Activated T-helper 17 cell treated with anti-CD3 and anti-CD28 coated beads, Interleukin-2, amount 50 U/mL, for 72 hours (primary cell): ENCODE data around the gene ANKK1. TPM values are rescaled to one million over a fixed set of nuclear protein-coding genes. Genes with fewer than 3 reads are reported as not detected.

Experiments used
- ATAC-seq: fragments of 150-1000 bp; cut with Tn5 transposase; replicated peaks from 2 replicates; pipeline ENCODE4 v1.10.0; 2021; ENCODE audit warnings: mild to moderate bottlenecking, moderate library complexity
- H3K27ac Mint-ChIP-seq: one replicate; pipeline ENCODE4 v1.8.0; 2022; ENCODE audit warnings: mixed read lengths
- H3K27me3 Mint-ChIP-seq: one replicate; pipeline ENCODE4 v1.8.0; 2022; ENCODE audit warnings: mixed read lengths
- H3K36me3 Mint-ChIP-seq: one replicate; pipeline ENCODE4 v1.8.0; 2022; ENCODE audit warnings: low read depth, mild to moderate bottlenecking, mixed read lengths
- H3K4me1 Mint-ChIP-seq: one replicate; pipeline ENCODE4 v1.8.0; 2022; ENCODE audit warnings: mixed read lengths
- H3K4me3 Mint-ChIP-seq: one replicate; pipeline ENCODE4 v1.8.0; 2022; ENCODE audit warnings: mild to moderate bottlenecking, mixed read lengths
- H3K9me3 Mint-ChIP-seq: one replicate; pipeline ENCODE4 v1.8.0; 2022; ENCODE audit warnings: mixed read lengths
- total RNA-seq, 2 donors: library from RNA; stranded (reverse); gene quantifications; one replicate each; pipeline ENCODE4 v1.2.3, GENCODE V29; 2022

Gene ANKK1
- total RNA-seq, 2 donors from 2014 or later = 0.40 to 0.67 TPM

DNA sequence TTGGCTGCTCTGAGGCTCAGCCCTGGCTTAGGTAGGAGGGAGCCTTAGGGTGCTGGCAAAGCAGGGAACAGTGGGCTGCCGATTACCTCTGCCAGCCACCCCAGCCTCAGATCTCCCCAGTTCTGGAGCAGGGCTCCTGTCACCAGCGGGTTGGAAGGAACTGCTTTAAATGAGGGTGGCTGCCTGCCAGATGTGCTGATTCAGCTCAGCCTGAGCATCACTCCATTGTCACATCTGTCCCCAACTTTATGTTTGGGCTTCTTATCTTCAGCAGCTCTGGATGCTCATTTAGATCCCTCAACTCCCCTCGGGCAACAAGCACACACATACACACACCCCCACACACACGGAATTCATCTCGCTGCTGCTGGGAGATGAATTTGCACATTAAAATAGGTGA lies 16.9 kb upstream of the ANKK1 start:
- no peak overlapping the region for H3K27ac Mint-ChIP-seq

DNA sequence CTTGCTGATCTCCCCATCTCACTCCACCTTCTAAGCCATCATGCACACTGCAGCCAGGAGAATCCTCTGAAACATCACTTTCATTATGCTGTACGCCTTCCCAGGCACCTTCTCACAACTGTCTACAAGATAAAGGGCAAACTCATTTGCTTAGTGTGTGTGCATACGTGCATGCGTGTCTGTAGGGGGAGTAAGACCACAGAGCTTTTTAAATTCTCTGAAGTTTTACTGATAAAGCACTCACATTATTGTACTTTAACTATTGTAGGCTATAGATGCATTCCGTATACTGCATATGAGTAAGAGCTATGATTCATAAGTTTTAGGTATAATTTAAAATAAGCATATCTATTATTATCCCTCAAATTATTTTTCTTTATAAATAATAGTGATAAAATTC lies 15.3 kb upstream of the ANKK1 start:
- Mint-ChIP-seq H3K9me3 (no peaks in the 10 kb centered on the region), H3K4me3 (no peak overlapping the region), H3K36me3 (peaks cover 34% of the 10 kb centered on the region), H3K27ac (no peak overlapping the region), H3K27me3 (no peaks in the 10 kb centered on the region), H3K4me1 (no peaks in the 10 kb centered on the region)
- ATAC-seq = no peak

More for the DNA sequence above, 16.9 kb upstream of the ANKK1 start:
- Mint-ChIP-seq H3K36me3 (peaks cover 35% of the 10 kb centered on the region), H3K9me3 (no peaks in the 10 kb centered on the region), H3K4me1 (no peaks in the 10 kb centered on the region), H3K27me3 (no peaks in the 10 kb centered on the region), H3K4me3 (no peak overlapping the region)
- ATAC-seq = no peak

DNA sequence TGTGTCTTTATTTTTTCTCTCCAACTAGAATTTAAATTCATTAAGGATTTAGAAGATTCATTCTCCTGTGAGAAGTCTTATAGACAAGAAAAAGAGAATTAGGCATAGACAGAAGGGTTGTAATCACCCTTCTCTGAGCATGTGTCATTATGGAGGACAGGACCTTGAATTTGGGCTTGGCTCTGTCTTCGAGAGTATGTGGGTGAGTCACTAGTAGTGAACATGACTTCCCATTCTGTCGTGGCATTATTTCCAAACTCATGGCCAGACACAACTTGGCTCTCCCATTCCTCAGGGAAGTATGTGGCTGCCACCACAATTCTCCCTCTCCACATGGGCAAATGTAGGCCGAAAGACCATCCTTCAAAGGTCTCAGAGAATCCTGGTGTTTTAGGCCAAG lies 14.3 kb upstream of the ANKK1 start:
- no peak overlapping the region for H3K4me3 Mint-ChIP-seq

DNA sequence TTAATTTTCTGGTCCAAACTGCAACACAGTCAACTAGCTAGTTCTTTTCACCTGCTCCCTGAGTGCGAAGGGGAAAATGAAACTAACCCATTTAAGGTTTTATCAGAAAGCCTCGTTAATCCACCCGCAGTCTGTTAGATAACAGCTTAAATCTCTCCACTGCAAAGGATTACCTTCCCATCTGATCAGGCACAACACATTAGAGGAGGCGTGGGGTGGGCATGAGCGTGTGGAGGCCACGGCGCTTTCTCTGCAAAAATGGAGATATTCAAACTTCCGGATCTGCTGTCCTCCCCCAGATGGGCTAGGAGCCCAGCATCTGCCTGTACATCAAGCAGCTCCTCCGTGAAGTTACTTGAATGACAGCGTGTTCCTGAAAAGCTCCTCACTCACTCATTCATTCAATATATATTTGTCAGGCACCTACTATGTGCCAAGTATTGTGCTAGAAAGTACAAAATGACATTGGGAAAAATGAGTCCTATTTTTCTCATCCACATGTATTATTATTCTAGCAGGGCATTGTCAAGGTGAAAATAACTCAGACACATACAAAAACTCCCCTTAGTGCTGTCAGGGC lies 13.5 kb upstream of the ANKK1 start:
- Mint-ChIP-seq H3K27me3 (no peaks in the 10 kb centered on the region), H3K27ac (no peak overlapping the region), H3K9me3 (no peaks in the 10 kb centered on the region), H3K4me3 (no peak overlapping the region), H3K4me1 (no peaks in the 10 kb centered on the region), H3K36me3 (peaks cover 21% of the 10 kb centered on the region)
- ATAC-seq = no peak

More for the DNA sequence above, 14.3 kb upstream of the ANKK1 start:
- Mint-ChIP-seq H3K27ac (no peak overlapping the region), H3K36me3 (peaks cover 28% of the 10 kb centered on the region), H3K4me1 (no peaks in the 10 kb centered on the region), H3K9me3 (no peaks in the 10 kb centered on the region), H3K27me3 (no peaks in the 10 kb centered on the region)
- ATAC-seq = no peak

DNA sequence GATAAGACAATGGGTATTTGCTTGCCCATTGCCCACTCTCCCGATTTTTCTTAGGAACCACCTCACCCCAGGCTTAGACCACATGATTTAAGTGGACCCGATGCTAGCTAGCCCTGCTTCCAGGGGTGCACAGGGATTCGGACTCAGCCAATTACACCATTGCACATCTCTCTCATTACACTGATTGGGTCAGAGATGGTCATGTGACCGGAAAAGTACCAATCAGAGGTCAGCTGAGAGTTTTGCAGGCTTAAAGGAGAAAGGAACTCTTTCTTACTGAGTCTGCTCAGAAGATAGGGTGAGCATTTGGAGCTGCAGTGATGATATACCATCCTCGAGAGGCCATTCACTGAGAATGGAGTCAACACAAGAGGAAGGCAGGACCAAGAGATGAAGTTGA lies 12.2 kb upstream of the ANKK1 start:
- no peak overlapping the region for H3K27ac Mint-ChIP-seq
- ATAC-seq = no peak
- peaks cover 16% of the 10 kb centered on the region for H3K36me3 Mint-ChIP-seq
- no peak overlapping the region for H3K4me3 Mint-ChIP-seq
- H3K27me3 Mint-ChIP-seq = no peaks in the 10 kb centered on the region
- no peaks in the 10 kb centered on the region for H3K4me1 Mint-ChIP-seq
- no peaks in the 10 kb centered on the region for H3K9me3 Mint-ChIP-seq

DNA sequence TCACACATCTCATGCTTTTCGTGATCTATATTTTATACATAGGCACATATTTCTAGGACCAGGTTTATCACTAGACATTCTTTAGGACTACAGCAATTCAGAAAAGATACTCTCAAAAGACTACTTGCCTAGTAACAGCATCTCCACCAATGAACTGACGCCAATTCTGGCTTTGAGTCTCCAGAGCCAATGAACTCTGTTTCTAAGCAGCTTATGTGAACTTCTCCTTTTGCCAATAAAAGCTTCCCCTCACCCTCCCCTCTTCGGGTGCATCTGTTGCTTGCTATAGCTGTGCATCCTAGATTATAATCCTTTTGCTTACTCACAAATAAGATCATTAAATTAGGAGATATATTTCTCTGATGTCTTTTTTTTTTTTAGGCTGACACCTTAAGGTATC lies 11.4 kb upstream of the ANKK1 start:
- H3K4me3 Mint-ChIP-seq = no peak overlapping the region
- H3K9me3 Mint-ChIP-seq = no peaks in the 10 kb centered on the region
- H3K27me3 Mint-ChIP-seq = no peaks in the 10 kb centered on the region
- H3K36me3 Mint-ChIP-seq = peaks cover 21% of the 10 kb centered on the region
- no peak for ATAC-seq
- no peak overlapping the region for H3K27ac Mint-ChIP-seq
- no peaks in the 10 kb centered on the region for H3K4me1 Mint-ChIP-seq

DNA sequence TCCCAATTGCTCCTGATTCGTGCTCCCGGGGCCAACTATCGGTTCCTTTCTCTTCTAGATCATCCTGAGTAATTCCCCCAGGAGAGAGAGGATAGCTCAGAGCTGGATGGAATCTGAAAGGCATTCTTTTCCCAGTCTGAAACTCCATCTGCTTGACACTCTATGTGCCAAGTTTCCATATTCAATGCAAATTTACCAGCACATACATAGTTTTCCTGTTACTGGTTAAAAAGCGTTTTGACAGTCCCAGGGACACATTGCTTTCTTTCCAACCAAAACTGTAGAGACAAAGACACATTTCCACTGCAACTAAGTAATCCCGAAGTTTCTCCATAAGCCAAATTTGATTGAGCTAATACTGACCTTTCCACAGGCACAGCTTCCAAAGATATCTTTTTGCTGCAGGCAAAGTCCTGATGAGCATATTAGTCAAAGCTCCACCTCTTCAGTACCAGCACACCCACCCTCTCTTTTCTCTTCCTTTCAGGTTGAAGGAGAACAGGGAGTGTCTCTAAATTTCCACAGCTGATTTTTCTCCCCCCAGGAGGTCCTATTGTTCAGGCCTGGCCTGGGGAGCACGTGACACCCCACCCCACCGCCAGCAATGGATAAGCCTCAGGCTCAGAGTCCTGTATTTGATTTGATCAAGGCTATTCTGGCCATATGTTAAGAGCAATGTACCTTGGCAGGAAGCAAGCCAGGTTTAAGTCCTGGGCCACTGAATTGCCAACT lies 9.7 kb upstream of the ANKK1 start:
- no peak overlapping the region for H3K27ac Mint-ChIP-seq
- H3K27me3 Mint-ChIP-seq = no peaks in the 10 kb centered on the region
- no peak for ATAC-seq
- H3K4me3 Mint-ChIP-seq = no peak overlapping the region
- no peaks in the 10 kb centered on the region for H3K9me3 Mint-ChIP-seq
- H3K4me1 Mint-ChIP-seq = no peaks in the 10 kb centered on the region
- peaks cover 14% of the 10 kb centered on the region for H3K36me3 Mint-ChIP-seq

DNA sequence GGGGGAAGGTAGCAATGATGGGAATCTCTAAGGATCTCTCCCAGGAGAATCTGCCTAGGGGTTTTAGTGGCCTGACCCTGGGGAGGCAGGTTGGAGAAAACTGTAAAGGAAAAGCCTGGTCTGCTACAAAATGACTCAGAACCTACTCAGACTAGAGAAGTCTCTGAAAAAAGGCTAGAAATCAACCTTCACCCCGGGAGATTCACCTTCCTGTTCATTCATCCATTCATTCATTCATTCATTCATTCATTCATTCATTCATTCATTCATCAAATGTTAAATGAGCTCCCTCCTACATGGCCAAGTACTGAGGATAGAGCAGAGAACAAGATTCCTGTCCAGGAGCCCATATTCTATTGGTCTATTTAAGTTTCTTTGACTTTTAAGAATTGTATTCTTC lies 8.9 kb upstream of the ANKK1 start:
- no peaks in the 10 kb centered on the region for H3K9me3 Mint-ChIP-seq
- H3K27ac Mint-ChIP-seq = no peak overlapping the region
- H3K4me3 Mint-ChIP-seq = no peak overlapping the region
- H3K4me1 Mint-ChIP-seq = no peaks in the 10 kb centered on the region
- H3K27me3 Mint-ChIP-seq = no peaks in the 10 kb centered on the region
- no peak for ATAC-seq
- H3K36me3 Mint-ChIP-seq = peaks cover 8% of the 10 kb centered on the region

DNA sequence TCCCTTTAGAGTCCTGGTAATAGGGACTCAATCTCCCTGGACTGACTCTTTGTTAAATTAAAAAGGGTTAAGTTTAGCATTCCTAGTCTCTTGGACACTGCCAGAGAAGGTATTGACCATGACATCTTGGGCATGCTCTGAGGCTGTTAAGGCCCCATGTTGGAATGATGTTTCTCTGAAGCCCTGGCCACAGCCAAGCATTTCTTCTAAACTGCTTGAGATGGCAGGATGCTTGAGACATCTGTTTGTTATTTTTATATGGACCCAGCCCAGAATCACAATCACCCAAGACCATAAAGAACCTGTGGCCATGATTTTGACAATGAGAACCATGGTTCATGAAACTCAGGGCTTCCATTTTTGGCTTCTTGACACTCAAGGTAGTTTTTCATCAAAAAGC lies 5.5 kb upstream of the ANKK1 start:
- Mint-ChIP-seq H3K4me3 (no peak overlapping the region), H3K27me3 (peaks cover 3% of the 10 kb centered on the region), H3K9me3 (no peaks in the 10 kb centered on the region), H3K27ac (no peak overlapping the region), H3K36me3 (peaks cover 8% of the 10 kb centered on the region), H3K4me1 (no peaks in the 10 kb centered on the region)
- no peak for ATAC-seq

DNA sequence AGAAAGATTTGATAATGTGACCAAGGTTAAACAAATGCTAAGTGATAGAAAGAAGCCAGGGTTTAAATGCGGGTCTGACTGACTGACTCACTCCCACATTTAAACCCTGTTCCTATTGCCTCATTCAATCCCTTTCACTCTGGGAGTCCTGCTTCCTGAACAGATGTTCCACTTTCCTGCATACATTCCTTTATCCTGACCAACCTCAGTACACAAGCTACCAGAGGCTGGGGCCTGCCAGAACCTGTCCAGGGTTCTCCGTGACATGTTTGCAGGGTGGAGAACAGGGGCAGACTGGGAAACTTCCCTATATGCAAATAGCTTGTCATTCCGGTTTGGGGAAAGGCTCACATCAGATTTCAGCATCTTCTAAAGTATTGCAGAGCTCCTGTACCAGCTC lies 3.0 kb upstream of the ANKK1 start:
- no peak for ATAC-seq
- H3K4me3 Mint-ChIP-seq = no peak overlapping the region
- no peak overlapping the region for H3K27ac Mint-ChIP-seq
- no peaks in the 10 kb centered on the region for H3K4me1 Mint-ChIP-seq
- peaks cover 8% of the 10 kb centered on the region for H3K36me3 Mint-ChIP-seq
- peaks cover 3% of the 10 kb centered on the region for H3K27me3 Mint-ChIP-seq
- H3K9me3 Mint-ChIP-seq = no peaks in the 10 kb centered on the region

DNA sequence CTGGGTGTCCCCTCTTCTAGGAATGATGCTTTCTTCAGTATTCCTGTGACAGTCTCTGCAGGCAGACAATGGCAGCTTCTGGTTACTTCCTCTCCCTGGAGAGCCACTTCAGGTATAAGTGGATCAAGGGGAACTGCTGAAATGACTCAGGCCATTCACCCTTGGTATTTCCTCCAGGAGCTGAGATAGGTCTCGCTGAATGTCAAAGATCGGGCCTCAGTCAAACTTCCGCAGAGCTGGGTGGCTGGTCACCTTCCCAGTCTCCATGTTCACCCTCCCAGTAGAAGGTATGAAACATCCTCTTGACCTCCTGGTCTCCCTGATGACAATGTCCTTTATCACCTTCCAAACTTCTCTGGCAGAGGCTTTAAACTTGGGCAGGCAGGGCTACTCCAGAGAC lies 1.8 kb upstream of the ANKK1 start:
- Mint-ChIP-seq H3K27ac (no peak overlapping the region), H3K27me3 (peaks cover 3% of the 10 kb centered on the region), H3K4me3 (no peak overlapping the region), H3K36me3 (peaks cover 1% of the 10 kb centered on the region), H3K9me3 (no peaks in the 10 kb centered on the region), H3K4me1 (no peaks in the 10 kb centered on the region)
- ATAC-seq = no peak

DNA sequence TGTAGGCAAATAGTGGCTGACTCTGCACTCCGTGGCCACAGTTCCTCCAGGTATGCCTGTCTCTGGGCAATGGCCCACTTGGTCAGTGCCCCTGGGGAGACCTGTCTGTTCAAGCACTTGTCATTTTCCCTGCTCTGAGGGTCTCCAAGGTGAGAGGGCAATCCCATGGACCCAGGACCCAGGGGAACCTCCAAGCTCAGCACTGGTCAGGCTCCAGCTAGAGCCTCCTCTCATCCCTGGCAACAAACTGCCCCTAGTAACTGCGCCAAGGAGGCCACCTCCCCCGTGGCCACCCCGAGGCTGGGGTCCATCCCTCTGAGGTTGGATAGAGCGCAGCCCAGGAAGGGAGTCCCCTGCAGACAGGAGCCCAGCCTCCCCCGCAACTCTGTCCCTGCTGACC lies 713 bp upstream of the ANKK1 start:
- no peak overlapping the region for H3K4me3 Mint-ChIP-seq
- ATAC-seq = no peak
- peaks cover 3% of the 10 kb centered on the region for H3K27me3 Mint-ChIP-seq
- no peaks in the 10 kb centered on the region for H3K4me1 Mint-ChIP-seq
- no peaks in the 10 kb centered on the region for H3K9me3 Mint-ChIP-seq
- H3K27ac Mint-ChIP-seq = no peak overlapping the region
- H3K36me3 Mint-ChIP-seq = no peaks in the 10 kb centered on the region

DNA sequence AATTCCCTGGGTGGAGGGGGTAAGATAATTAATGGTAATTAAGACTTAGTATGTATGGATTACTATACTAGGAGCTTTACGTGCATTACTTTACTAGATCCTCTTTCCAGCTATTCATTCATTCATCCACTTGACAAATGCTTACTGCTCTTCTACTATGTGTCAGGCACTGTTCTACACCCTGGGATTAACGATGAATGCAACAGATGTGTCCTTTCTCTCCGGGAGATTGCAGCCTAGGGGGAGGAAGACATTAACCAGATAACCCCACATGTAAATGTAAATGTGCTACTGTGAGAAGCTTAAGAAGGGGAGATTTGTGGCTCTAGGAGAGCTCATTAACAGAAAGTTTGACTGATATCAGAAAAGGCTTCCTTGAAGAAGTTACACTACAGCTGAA lies 1.7 kb downstream of the ANKK1 start:
- Mint-ChIP-seq H3K36me3 (no peaks in the 10 kb centered on the region), H3K4me3 (no peak overlapping the region), H3K27ac (no peak overlapping the region), H3K4me1 (no peaks in the 10 kb centered on the region), H3K9me3 (no peaks in the 10 kb centered on the region), H3K27me3 (peaks cover 3% of the 10 kb centered on the region)
- no peak for ATAC-seq

DNA sequence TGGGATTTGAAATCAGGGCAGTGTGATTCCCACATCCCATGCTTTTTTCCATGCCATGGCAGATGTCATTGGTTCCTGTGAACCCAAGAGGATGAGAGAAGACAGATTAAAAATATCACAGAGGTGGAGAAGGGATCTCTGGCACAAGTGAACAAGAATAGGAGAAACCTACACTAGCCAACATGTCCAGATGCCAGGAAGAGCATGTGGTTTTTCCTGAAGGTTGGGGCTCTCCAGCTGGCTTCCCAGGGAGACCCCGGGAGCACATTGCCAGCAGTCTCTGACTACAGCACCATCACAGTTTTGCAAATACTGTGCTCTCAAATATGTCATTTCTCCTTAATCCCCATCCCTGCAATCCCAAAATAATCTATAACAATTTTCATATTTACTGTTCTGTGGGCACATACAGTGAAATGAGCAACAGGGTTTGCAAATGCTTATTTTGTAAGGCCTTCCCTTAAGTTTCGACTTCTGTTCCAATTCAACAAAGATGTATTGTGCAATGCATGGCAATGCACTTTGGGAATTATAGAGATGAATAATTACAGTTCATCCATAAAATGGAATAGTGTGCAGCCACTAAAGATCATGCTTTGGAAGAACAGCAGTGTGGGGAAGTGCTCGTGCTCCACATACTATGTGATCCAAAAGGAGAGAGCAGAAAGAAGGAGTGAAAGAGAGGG lies 4.8 kb downstream of the ANKK1 start:
- no peak for ATAC-seq
- Mint-ChIP-seq H3K27ac (no peak overlapping the region), H3K9me3 (no peaks in the 10 kb centered on the region), H3K36me3 (no peaks in the 10 kb centered on the region), H3K4me1 (no peaks in the 10 kb centered on the region), H3K4me3 (no peak overlapping the region), H3K27me3 (no peaks in the 10 kb centered on the region)

DNA sequence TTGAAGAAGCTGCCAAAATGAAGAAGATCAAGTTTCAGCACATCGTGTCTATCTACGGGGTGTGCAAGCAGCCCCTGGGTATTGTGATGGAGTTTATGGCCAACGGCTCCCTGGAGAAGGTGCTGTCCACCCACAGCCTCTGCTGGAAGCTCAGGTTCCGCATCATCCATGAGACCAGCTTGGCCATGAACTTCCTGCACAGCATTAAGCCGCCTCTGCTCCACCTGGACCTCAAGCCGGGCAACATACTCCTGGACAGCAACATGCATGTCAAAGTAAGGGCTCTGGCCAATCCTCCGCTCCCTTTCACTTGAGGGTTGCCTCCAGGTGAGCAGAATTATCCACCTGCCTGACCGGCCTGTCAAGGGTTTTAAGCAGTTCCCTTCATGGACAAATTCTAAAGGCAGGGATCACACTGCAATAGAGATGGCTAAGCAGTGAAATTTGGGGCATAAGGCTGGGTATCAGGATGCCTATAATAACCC lies 6.0 kb downstream of the ANKK1 start:
- Mint-ChIP-seq H3K27ac (no peak overlapping the region), H3K9me3 (no peaks in the 10 kb centered on the region), H3K27me3 (no peaks in the 10 kb centered on the region), H3K4me1 (no peaks in the 10 kb centered on the region), H3K36me3 (no peaks in the 10 kb centered on the region), H3K4me3 (no peak overlapping the region)
- ATAC-seq = no peak
